Adrenal gland (tissue), 12 donors: ENCODE results near the gene TNS3. TPM values are rescaled to one million over a fixed set of nuclear protein-coding genes. Genes with fewer than 3 reads are reported as not detected.

ENCODE experiments used
- DNase-seq, 7 donors: peaks; one replicate each; pipeline ENCODE4 v3.0.0-alpha.2; 2019 to 2020
- H3K27ac ChIP-seq, 5 donors: fragments of 200-600 bp; sonication (generic) in 4 of 5; 1 replicate in 3 of 5; 2 replicates in 2 of 5; pipeline versions ENCODE4 v1.5.1 to v1.8.0; 2016 to 2020; ENCODE audit warnings: mild to moderate bottlenecking in 1 of 5
- H3K27me3 ChIP-seq: fragments of 200-600 bp; 2 replicates; pipeline ENCODE4 v1.8.0; 2021
- H3K36me3 ChIP-seq, 2 donors: fragments of 200-600 bp; replicated peaks in 1 of 2; 1 replicate in 1 of 2; 2 replicates in 1 of 2; pipeline versions ENCODE4 v1.5.1 to v1.8.0; 2018 to 2022
- H3K4me1 ChIP-seq, 2 donors: fragments of 200-600 bp; replicated peaks in 1 of 2; 1 replicate in 1 of 2; 2 replicates in 1 of 2; pipeline versions ENCODE4 v1.5.1 to v1.8.0; 2018 to 2021
- H3K4me3 ChIP-seq, 4 donors: fragments of 200-600 bp; sonication (generic) in 3 of 4; one replicate each; pipeline ENCODE4 v1.5.1; 2016 to 2018
- H3K9me3 ChIP-seq, 3 donors: fragments of 200-600 bp; sonication (generic) in 1 of 3; replicated peaks in 1 of 3; 1 replicate in 2 of 3; 2 replicates in 1 of 3; pipeline versions ENCODE4 v1.5.1 to v1.8.0; 2016 to 2021
- CTCF ChIP-seq, 6 experiments: fragments of 450-650 bp in 4 of 6; fragments of 200-600 bp in 2 of 6; sonication (generic) in 1 of 6; IDR thresholded peaks; 1 replicate in 5 of 6; 2 replicates in 1 of 6; pipeline versions ENCODE4 v1.5.1 to v1.8.0; 2016 to 2021; ENCODE audit warnings: antibody characterized with exemption in 6 of 6, mild to moderate bottlenecking in 2 of 6, moderate library complexity in 1 of 6
- POLR2A ChIP-seq, 2 donors: fragments of 450-650 bp; IDR thresholded peaks; one replicate each; pipeline ENCODE4 v1.6.1; 2017; ENCODE audit warnings: antibody characterized with exemption in 2 of 2, mild to moderate bottlenecking in 2 of 2, moderate library complexity in 1 of 2
- WGBS, 4 donors: extraction: QIAGEN DNeasy Blood & Tissue Kit in 2 of 4; methylation state at CpG; one replicate each; pipeline versions ENCODE4 v1.1.5 to v1.1.7; 2013 to 2017; 5-methylcytosine and 5-hydroxymethylcytosine counted together
- intact Hi-C, 2 donors: fragments of 100-400 bp; cut with DNase I; formaldehyde crosslinking; loops; one replicate each; pipeline versions ENCODE4 v1.14.1 to v1.15.0; 2022 to 2023
- polyA plus RNA-seq, 3 donors: library from polyadenylated mRNA; stranded (reverse); fragments of 200-250 nt in 2 of 3; fragments of 350-450 nt in 1 of 3; fragmentation: Illumina TruSeq in 1 of 3; extraction: RNeasy Lipid Tissue Mini Kit (QIAGEN cat#74804) in 1 of 3; gene quantifications; one replicate each; pipeline ENCODE4 v1.2.3, GENCODE V29; 2013 to 2014
- total RNA-seq, 9 donors: library from RNA; depleted of rRNA in 4 of 9; stranded (reverse); fragments of >200 nt in 4 of 9; fragments of 120-200 nt in 1 of 9; fragmentation: NEBNext Ultra II Directional in 1 of 9; extraction: Animal tissue kit (Norgen Biotek cat#: 25700) in 1 of 9; gene quantifications; one replicate each; pipeline versions ENCODE4 v1.1.0 to v1.2.4, GENCODE V29; 2013 to 2023
- donor health status: healthy with polysubstance abuse.
- donor health status: Bipolar disorder and iron deficiency.
- donor health status: DM: yes; HTN: yes; CAD: no.
- donor health status: DM: no; HTN: no; CAD: no.
- donor health status: DM: no; HTN: no; CAD: no.
- donor health status: DM: yes; HTN: yes; CAD: no.

Gene TNS3
- total and polyA plus RNA-seq, 12 donors = 21.0 to 188 (median 99.8) TPM

- no peak for DNase-seq
- Histone ChIP-seq H3K4me1 (peaks cover 0 to 26% of the 10 kb centered on the region in 2 donors), H3K27ac (no peak overlapping the region), H3K9me3 (no peaks in the 10 kb centered on the region), H3K4me3 (no peak overlapping the region), H3K36me3 (peaks cover 0 to 14% of the 10 kb centered on the region in 2 donors), H3K27me3 (no peaks in the 10 kb centered on the region)
- intact Hi-C loops = no loop called here
- TF ChIP-seq CTCF (IDR thresholded peaks at IDR 0.05) (no peak), POLR2A (IDR thresholded peaks at IDR 0.05) (no peak)
- WGBS, 4 donors = 76 to 88% (median 79%) methylated on average over 8 of the region's 8 CpGs
Observed at GRCh38 chr7:47373871-47374451, 207.9 kb downstream of the TNS3 start.

- H3K9me3 ChIP-seq = no peaks in the 10 kb centered on the region
- peaks cover 0 to 19% of the 10 kb centered on the region in 2 donors for H3K4me1 ChIP-seq
- DNase-seq = peak; percentile 82 to 93 (median 88)
- H3K27ac ChIP-seq = no peak overlapping the region
- no peaks in the 10 kb centered on the region for H3K27me3 ChIP-seq
- H3K4me3 ChIP-seq = no peak overlapping the region
- H3K36me3 ChIP-seq = peaks cover 0 to 24% of the 10 kb centered on the region in 2 donors
- 18 to 25% (median 23%) methylated on average over 10 of the region's 10 CpGs for WGBS, 4 donors
- intact Hi-C loops = no loop called here
- TF ChIP-seq CTCF (IDR thresholded peaks at IDR 0.05) = no peak
- TF ChIP-seq POLR2A (IDR thresholded peaks at IDR 0.05) = no peak
Observed at GRCh38 chr7:47371733-47372368, 210.1 kb downstream of the TNS3 start.

- Histone ChIP-seq H3K9me3 (no peaks in the 10 kb centered on the region), H3K27ac (no peak overlapping the region), H3K27me3 (no peaks in the 10 kb centered on the region), H3K4me3 (no peak overlapping the region), H3K4me1 (peaks cover 0 to 19% of the 10 kb centered on the region in 2 donors), H3K36me3 (peaks cover 0 to 24% of the 10 kb centered on the region in 2 donors)
- TF ChIP-seq CTCF (IDR thresholded peaks at IDR 0.05) = no peak
- no peak for TF ChIP-seq POLR2A (IDR thresholded peaks at IDR 0.05)
- no peak for DNase-seq
- intact Hi-C loops = no loop called here
- 96 to 100% (median 100%) methylated on average over 1 of the region's 1 CpG for WGBS, 4 donors
Observed at GRCh38 chr7:47371317-47371716, 210.6 kb downstream of the TNS3 start.

- no peak for DNase-seq
- TF ChIP-seq CTCF (IDR thresholded peaks at IDR 0.05) = no peak
- TF ChIP-seq POLR2A (IDR thresholded peaks at IDR 0.05) = no peak
- no peaks in the 10 kb centered on the region for H3K27me3 ChIP-seq
- WGBS, 4 donors = 83 to 88% (median 84%) methylated on average over 11 to 15 of the region's 15 CpGs
- H3K9me3 ChIP-seq = no peaks in the 10 kb centered on the region
- H3K4me1 ChIP-seq = peaks cover 0 to 19% of the 10 kb centered on the region in 2 donors
- intact Hi-C loops = no loop called here
- peaks cover 0 to 24% of the 10 kb centered on the region in 2 donors for H3K36me3 ChIP-seq
- H3K4me3 ChIP-seq = no peak overlapping the region
- no peak overlapping the region for H3K27ac ChIP-seq
Observed at GRCh38 chr7:47370461-47371042, 211.4 kb downstream of the TNS3 start.
